K562 (cell line): ENCODE measurements around the gene HS3ST4. TPM values are rescaled to one million over a fixed set of nuclear protein-coding genes. Genes with fewer than 3 reads are reported as not detected.

Experiments
- ATAC-seq: fragments of 200-7000 bp; cut with Tn5 transposase; 3 replicates; pipeline ENCODE4 v1.9.1; 2020; ENCODE audit warnings: moderate library complexity
- BruUV-seq: library from RNA; stranded (reverse); fragments of 400-500 nt; replicated peaks from 2 replicates; lab custom pipeline; 2021; lab: Mats Ljungman, UMichigan
- CTCF ChIA-PET: fragments of 300-600 bp; formaldehyde crosslinking; extraction: SDS; loops from one replicate; lab custom pipeline; 2021; ENCODE audit warnings: low intra/inter-chr PET ratio; lab: Yijun Ruan, JAX
- POLR2A ChIA-PET: fragments of 300-600, 350-650 bp; sonication (Branson Sonifier 250); formaldehyde crosslinking; extraction: SDS; loops from one replicate; lab custom pipeline; 2021; ENCODE audit warnings: antibody characterized with exemption, inconsistent platforms; lab: Yijun Ruan, JAX
- DNase-seq, 4 experiments: peaks; one replicate each; pipeline versions ENCODE4 v3.0.0 to v3.0.0-alpha.2; 2011 to 2018; ENCODE audit warnings: low spot score in 3 of 4, mixed read lengths in 3 of 4; ENCODE audit errors: extremely low read depth in 1 of 4
- FAIRE-seq: peaks from 2 replicates; lab custom pipeline; 2011; peaks lifted over from hg19 to GRCh38; lab: Jason Lieb, UNC
- H2AFZ ChIP-seq: 2 replicates; pipeline ENCODE4 v1.6.0; 2011; ENCODE audit warnings: low read depth, low read length, control low read depth, inconsistent platforms
- H3K27ac ChIP-seq: fragments of 200-600 bp; 3 replicates; pipeline ENCODE4 v1.8.0; 2011; ENCODE audit warnings: low read depth, mild to moderate bottlenecking, control low read depth, inconsistent platforms, low read length, moderate library complexity, mixed read lengths; ENCODE audit errors: extremely low read depth
- H3K27me3 ChIP-seq, 2 experiments: fragments of 300-600 bp in 1 of 2; 2 replicates in 1 of 2; 3 replicates in 1 of 2; pipeline versions ENCODE4 v1.6.0 to v1.8.0; 2011; ENCODE audit warnings: inconsistent platforms in 2 of 2, low read length in 2 of 2, mild to moderate bottlenecking in 1 of 2, mixed read lengths in 1 of 2, moderate library complexity in 1 of 2; ENCODE audit not compliant: control insufficient read depth in 2 of 2, insufficient read depth in 2 of 2
- H3K36me3 ChIP-seq: fragments of 300-600 bp; 3 replicates; pipeline ENCODE4 v1.8.0; 2011; ENCODE audit warnings: mild to moderate bottlenecking, low read length, inconsistent platforms; ENCODE audit not compliant: control insufficient read depth, insufficient read depth
- H3K4me1 ChIP-seq, 2 experiments: fragments of 200-600 bp in 1 of 2; replicated peaks in 1 of 2; 2 replicates in 1 of 2; 3 replicates in 1 of 2; pipeline versions ENCODE4 v1.5.1 to v1.8.0; 2011; ENCODE audit warnings: inconsistent platforms in 2 of 2, low read length in 2 of 2, mild to moderate bottlenecking in 1 of 2, mixed read lengths in 1 of 2, moderate library complexity in 1 of 2; ENCODE audit not compliant: control insufficient read depth in 2 of 2, insufficient read depth in 2 of 2
- H3K4me2 ChIP-seq: 2 replicates; pipeline ENCODE4 v1.6.1; 2011; ENCODE audit warnings: low read length, control low read depth, inconsistent platforms, mixed read lengths; ENCODE audit not compliant: insufficient read depth
- H3K4me3 ChIP-seq: fragments of 200-600 bp; sonication (generic), shearing (Covaris generic); 2 replicates; pipeline ENCODE4 v1.5.1; 2016; ENCODE audit warnings: control low read depth, inconsistent platforms
- H3K79me2 ChIP-seq: fragments of 200-600 bp; 3 replicates; pipeline ENCODE4 v1.8.0; 2011; ENCODE audit warnings: low read length, inconsistent platforms; ENCODE audit not compliant: control insufficient read depth, insufficient read depth
- H3K9ac ChIP-seq, 2 experiments: 2 replicates each; pipeline versions ENCODE4 v1.6.0 to v1.6.1; 2011; ENCODE audit warnings: low read depth in 2 of 2, low read length in 2 of 2, control low read depth in 1 of 2, inconsistent platforms in 1 of 2, mild to moderate bottlenecking in 1 of 2, mixed read lengths in 1 of 2; ENCODE audit not compliant: insufficient read depth in 1 of 2
- H3K9me1 ChIP-seq: one replicate; pipeline ENCODE4 v1.6.0; 2011; ENCODE audit warnings: inconsistent platforms, mild to moderate bottlenecking, low read length, moderate library complexity; ENCODE audit not compliant: control insufficient read depth, insufficient read depth
- H3K9me3 ChIP-seq: replicated peaks from 2 replicates; pipeline ENCODE4 v1.5.1; 2011; ENCODE audit warnings: low read depth, low read length, inconsistent platforms; ENCODE audit not compliant: control insufficient read depth, insufficient read depth
- H4K20me1 ChIP-seq: replicated peaks from 2 replicates; pipeline ENCODE4 v1.6.1; 2011; ENCODE audit warnings: low read length, inconsistent platforms, mixed read lengths; ENCODE audit not compliant: control insufficient read depth, insufficient read depth
- DPF2 ChIP-seq: fragments of 450-650 bp; IDR thresholded peaks from 2 replicates; pipeline ENCODE4 v1.6.1; 2016
- ILF3 ChIP-seq: fragments of 450-650 bp; IDR thresholded peaks from 2 replicates; pipeline ENCODE4 v1.6.1; 2018; ENCODE audit warnings: antibody characterized with exemption, mild to moderate bottlenecking, moderate library complexity, borderline replicate concordance
- NCOR1 ChIP-seq: fragments of 450-650 bp; IDR thresholded peaks from 2 replicates; pipeline ENCODE4 v1.6.1; 2016; ENCODE audit warnings: mild to moderate bottlenecking, moderate library complexity
- NFATC3 ChIP-seq: fragments of 450-650 bp; IDR thresholded peaks from 2 replicates; pipeline ENCODE4 v1.6.1; 2017; ENCODE audit warnings: mild to moderate bottlenecking
- SAFB ChIP-seq: fragments of 200-400 bp; formaldehyde crosslinking; IDR thresholded peaks from 2 replicates; pipeline ENCODE4 v1.6.1; 2017; ENCODE audit warnings: low read depth, low read length, borderline replicate concordance
- STAT5B ChIP-seq: fragments of 250-450 bp; sonication (Bioruptor Pico); IDR thresholded peaks from 2 replicates; pipeline ENCODE4 v1.8.0; 2021; ENCODE audit warnings: mild to moderate bottlenecking, inconsistent platforms
- ZNF644 ChIP-seq: fragments of 200-800 bp; sonication (Bioruptor generic); IDR thresholded peaks from 2 replicates; pipeline ENCODE4 v1.6.1; 2016; ENCODE audit warnings: low read depth, missing genetic modification characterization, missing compliant biosample characterization
- WGBS: fragments of 100-300 bp; shearing (Covaris generic); methylation state at CpG from one replicate; pipeline ENCODE4 v1.1.6; 2016; ENCODE audit warnings: low coverage, mixed read lengths; ENCODE audit not compliant: insufficient coverage; ENCODE audit errors: missing lambda C conversion rate; 5-methylcytosine and 5-hydroxymethylcytosine counted together
- in situ Hi-C: fragments of 300-500 bp; cut with MboI; formaldehyde crosslinking; loops from 4 replicates; pipeline ENCODE4 v1.15.0; 2018; ENCODE audit warnings: inconsistent platforms, mixed read lengths
- intact Hi-C: fragments of 100-400 bp; cut with micrococcal nuclease; formaldehyde crosslinking; loops from 2 replicates; pipeline ENCODE4 v1.14.2; 2022
- polyA plus RNA-seq, 8 experiments: library from polyadenylated mRNA; depleted of rRNA in 4 of 8; stranded (reverse) in 5 of 8; unstranded in 3 of 8; fragments of >200 nt; fragmentation: Nextera tagmentation in 2 of 8; fragmentation: Illumina TruSeq in 1 of 8; extraction: Ambion mirVana in 2 of 8; extraction: Trizol in 1 of 8; gene quantifications; 2 replicates each; pipeline versions ENCODE4 v1.2.1 to v1.2.3, GENCODE V29; 2011 to 2014; ENCODE audit warnings: inconsistent platforms in 1 of 8, missing spikeins in 1 of 8
- total RNA-seq, 7 experiments: library from RNA; depleted of rRNA in 6 of 7; stranded (reverse); fragments of >200 nt in 6 of 7; fragmentation: Illumina TruSeq in 2 of 7; extraction: Trizol in 2 of 7; gene quantifications; 2 replicates each; pipeline versions ENCODE4 v1.2.1 to v1.2.3, GENCODE V29; 2011 to 2021; ENCODE audit warnings: low replicate concordance in 1 of 7
- TF ChIP-seq, protein P1 (sequence below): fragments of 150-350 bp; conservative IDR thresholded peaks from 2 replicates; pipeline ENCODE4 v1.6.1; 2014; ENCODE audit warnings: low read length
- TF ChIP-seq, protein P2 (sequence below): fragments of 250-450 bp; sonication (Bioruptor Pico); IDR thresholded peaks from 2 replicates; pipeline ENCODE4 v1.8.0; 2022; ENCODE audit warnings: inconsistent platforms, mild to moderate bottlenecking, moderate library complexity, borderline replicate concordance
- TF ChIP-seq, protein P3 (sequence below): fragments of 250-450 bp; sonication (Bioruptor Pico); IDR thresholded peaks from 2 replicates; pipeline ENCODE4 v1.8.0; 2022; ENCODE audit warnings: moderate library complexity, mild to moderate bottlenecking, inconsistent platforms
- TF ChIP-seq, protein P4 (sequence below): sonication (generic); formaldehyde crosslinking; IDR thresholded peaks from 2 replicates; pipeline ENCODE4 v1.8.0; 2023; ENCODE audit warnings: missing genetic modification reagents, mild to moderate bottlenecking, borderline replicate concordance

The HS3ST4 gene
- total and polyA plus RNA-seq, 9 of the 15 experiments (the other 6 are each of a cell fraction or from before 2014, with no cell fraction given): not detected

DNA sequence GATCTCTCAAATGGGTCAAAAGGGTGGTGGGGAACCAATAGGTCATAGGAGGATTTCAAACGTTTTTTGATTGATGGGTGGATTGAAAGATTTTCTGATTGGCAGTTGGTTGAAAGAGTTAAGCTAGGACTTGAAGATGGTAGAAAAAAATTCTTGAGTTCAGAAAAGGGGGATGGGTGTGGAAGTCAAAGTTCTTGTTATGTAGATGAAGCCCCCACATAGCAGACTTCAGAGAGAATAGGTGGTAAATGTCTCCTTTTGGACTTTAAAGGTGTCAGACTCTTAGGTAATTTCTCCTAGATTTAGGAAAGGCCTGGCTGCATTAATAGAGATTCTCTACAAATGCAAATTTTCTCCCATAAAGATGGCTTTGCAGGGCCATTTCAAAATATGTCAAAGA, 163.3 kb downstream of the HS3ST4 start (continued):
- TF ChIP-seq, protein P1, sequence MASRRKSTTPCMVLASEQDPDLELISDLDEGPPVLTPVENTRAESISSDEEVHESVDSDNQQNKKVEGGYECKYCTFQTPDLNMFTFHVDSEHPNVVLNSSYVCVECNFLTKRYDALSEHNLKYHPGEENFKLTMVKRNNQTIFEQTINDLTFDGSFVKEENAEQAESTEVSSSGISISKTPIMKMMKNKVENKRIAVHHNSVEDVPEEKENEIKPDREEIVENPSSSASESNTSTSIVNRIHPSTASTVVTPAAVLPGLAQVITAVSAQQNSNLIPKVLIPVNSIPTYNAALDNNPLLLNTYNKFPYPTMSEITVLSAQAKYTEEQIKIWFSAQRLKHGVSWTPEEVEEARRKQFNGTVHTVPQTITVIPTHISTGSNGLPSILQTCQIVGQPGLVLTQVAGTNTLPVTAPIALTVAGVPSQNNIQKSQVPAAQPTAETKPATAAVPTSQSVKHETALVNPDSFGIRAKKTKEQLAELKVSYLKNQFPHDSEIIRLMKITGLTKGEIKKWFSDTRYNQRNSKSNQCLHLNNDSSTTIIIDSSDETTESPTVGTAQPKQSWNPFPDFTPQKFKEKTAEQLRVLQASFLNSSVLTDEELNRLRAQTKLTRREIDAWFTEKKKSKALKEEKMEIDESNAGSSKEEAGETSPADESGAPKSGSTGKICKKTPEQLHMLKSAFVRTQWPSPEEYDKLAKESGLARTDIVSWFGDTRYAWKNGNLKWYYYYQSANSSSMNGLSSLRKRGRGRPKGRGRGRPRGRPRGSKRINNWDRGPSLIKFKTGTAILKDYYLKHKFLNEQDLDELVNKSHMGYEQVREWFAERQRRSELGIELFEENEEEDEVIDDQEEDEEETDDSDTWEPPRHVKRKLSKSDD: no peak
- TF ChIP-seq, protein P2, sequence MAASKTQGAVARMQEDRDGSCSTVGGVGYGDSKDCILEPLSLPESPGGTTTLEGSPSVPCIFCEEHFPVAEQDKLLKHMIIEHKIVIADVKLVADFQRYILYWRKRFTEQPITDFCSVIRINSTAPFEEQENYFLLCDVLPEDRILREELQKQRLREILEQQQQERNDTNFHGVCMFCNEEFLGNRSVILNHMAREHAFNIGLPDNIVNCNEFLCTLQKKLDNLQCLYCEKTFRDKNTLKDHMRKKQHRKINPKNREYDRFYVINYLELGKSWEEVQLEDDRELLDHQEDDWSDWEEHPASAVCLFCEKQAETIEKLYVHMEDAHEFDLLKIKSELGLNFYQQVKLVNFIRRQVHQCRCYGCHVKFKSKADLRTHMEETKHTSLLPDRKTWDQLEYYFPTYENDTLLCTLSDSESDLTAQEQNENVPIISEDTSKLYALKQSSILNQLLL (CRISPR knock-in tag): no peak

DNA sequence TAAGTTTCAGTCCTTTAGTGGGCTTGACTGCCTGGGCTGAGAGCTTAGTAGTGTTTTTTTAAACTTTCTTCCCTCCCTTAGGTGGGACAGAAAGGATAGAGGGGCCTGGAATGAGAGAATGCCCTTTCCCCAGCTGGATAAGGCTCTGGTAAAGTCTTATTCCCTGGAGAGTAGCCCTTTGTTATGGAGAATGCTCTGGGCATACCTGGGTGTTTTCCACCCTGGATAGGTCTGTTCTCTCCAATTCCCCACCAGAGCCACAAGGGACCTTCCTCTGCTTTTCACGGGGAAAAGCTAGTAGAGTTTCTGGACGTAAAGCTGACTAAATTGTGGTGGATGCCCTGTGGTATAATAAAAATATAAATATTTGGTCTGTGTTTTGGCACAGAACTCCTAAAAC, 164.1 kb downstream of the HS3ST4 start:
- no peak overlapping the region for H3K9ac ChIP-seq
- no peak overlapping the region for H3K4me2 ChIP-seq
- BruUV-seq: no TSS peak
- ChIA-PET CTCF (no interaction called here), POLR2A (no interaction called here)
- H3K9me1 ChIP-seq: no peaks in the 10 kb centered on the region
- H3K9me3 ChIP-seq: no peaks in the 10 kb centered on the region
- in situ Hi-C loops: no loop called here
- no peaks in the 10 kb centered on the region for H3K27me3 ChIP-seq
- DNase-seq (no peak), FAIRE-seq (no peak), ATAC-seq (no peak)
- no peak overlapping the region for H3K4me3 ChIP-seq
- H4K20me1 ChIP-seq: no peaks in the 10 kb centered on the region
- no peaks in the 10 kb centered on the region for H3K36me3 ChIP-seq
- intact Hi-C loops: no loop called here
- no peak overlapping the region for H3K27ac ChIP-seq
- H3K4me1 ChIP-seq: no peaks in the 10 kb centered on the region
- H2AFZ ChIP-seq: no peak overlapping the region
- no peaks in the 10 kb centered on the region for H3K79me2 ChIP-seq
- 0% methylated on average over 2 of the region's 2 CpGs for WGBS
- TF ChIP-seq STAT5B (CRISPR knock-in tag) (no peak), ILF3 (no peak), ZNF644 (tag) (no peak), SAFB (no peak), DPF2 (no peak), NCOR1 (no peak), NFATC3 (no peak)
- TF ChIP-seq, protein P3, sequence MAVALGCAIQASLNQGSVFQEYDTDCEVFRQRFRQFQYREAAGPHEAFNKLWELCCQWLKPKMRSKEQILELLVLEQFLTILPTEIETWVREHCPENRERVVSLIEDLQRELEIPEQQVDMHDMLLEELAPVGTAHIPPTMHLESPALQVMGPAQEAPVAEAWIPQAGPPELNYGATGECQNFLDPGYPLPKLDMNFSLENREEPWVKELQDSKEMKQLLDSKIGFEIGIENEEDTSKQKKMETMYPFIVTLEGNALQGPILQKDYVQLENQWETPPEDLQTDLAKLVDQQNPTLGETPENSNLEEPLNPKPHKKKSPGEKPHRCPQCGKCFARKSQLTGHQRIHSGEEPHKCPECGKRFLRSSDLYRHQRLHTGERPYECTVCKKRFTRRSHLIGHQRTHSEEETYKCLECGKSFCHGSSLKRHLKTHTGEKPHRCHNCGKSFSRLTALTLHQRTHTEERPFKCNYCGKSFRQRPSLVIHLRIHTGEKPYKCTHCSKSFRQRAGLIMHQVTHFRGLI (CRISPR knock-in tag): no peak
- TF ChIP-seq, protein P4, sequence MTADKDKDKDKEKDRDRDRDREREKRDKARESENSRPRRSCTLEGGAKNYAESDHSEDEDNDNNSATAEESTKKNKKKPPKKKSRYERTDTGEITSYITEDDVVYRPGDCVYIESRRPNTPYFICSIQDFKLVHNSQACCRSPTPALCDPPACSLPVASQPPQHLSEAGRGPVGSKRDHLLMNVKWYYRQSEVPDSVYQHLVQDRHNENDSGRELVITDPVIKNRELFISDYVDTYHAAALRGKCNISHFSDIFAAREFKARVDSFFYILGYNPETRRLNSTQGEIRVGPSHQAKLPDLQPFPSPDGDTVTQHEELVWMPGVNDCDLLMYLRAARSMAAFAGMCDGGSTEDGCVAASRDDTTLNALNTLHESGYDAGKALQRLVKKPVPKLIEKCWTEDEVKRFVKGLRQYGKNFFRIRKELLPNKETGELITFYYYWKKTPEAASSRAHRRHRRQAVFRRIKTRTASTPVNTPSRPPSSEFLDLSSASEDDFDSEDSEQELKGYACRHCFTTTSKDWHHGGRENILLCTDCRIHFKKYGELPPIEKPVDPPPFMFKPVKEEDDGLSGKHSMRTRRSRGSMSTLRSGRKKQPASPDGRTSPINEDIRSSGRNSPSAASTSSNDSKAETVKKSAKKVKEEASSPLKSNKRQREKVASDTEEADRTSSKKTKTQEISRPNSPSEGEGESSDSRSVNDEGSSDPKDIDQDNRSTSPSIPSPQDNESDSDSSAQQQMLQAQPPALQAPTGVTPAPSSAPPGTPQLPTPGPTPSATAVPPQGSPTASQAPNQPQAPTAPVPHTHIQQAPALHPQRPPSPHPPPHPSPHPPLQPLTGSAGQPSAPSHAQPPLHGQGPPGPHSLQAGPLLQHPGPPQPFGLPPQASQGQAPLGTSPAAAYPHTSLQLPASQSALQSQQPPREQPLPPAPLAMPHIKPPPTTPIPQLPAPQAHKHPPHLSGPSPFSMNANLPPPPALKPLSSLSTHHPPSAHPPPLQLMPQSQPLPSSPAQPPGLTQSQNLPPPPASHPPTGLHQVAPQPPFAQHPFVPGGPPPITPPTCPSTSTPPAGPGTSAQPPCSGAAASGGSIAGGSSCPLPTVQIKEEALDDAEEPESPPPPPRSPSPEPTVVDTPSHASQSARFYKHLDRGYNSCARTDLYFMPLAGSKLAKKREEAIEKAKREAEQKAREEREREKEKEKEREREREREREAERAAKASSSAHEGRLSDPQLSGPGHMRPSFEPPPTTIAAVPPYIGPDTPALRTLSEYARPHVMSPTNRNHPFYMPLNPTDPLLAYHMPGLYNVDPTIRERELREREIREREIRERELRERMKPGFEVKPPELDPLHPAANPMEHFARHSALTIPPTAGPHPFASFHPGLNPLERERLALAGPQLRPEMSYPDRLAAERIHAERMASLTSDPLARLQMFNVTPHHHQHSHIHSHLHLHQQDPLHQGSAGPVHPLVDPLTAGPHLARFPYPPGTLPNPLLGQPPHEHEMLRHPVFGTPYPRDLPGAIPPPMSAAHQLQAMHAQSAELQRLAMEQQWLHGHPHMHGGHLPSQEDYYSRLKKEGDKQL (CRISPR knock-in tag): no peak
